Hepatic stellate cell (primary cell): ENCODE measurements around the gene PADI2.

Source experiments
- DNase-seq: peaks from one replicate; pipeline ENCODE4 v3.0.0; 2011; ENCODE audit warnings: low spot score

The PADI2 gene

DNA sequence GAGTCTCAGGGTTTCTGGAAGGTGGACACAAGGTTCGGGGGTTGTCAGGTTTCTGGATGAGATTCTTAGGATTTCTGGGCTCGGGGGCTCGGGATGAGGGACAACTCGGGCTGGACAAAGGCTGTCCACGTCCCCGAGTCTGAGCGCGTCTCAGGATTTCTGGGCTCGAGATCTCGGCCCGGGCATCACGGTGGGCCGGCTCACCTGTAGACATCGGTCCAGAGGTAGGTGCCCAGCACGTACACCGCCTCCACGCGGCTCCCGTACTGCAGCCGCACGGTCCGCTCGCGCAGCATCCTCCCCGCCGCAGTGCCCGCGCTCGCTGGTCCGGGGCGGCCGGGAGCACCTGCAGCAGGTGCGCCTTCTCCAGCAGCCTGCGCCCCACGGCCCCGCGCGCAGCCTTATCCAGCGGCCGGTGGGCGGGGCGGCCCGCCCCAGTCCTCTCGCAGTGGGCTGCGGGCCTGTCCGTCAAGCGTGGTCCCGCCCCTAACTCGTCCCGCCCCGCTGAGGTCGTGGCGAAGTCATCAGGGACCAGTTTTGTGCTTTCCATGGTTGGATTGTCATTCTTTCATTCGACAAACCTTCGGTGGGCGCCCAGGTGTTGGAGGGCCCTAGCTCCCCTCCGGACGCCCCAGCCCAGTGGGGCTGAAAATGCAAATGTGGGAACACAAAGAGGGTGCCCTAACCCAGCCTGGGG lies at the start of gene PADI2:
PADI2 (minus strand) TSS at position 376 of the 697 bp plus-strand sequence; CDS start at position 296, 80 bp downstream.
- peak; percentile 83 for DNase-seq

DNA sequence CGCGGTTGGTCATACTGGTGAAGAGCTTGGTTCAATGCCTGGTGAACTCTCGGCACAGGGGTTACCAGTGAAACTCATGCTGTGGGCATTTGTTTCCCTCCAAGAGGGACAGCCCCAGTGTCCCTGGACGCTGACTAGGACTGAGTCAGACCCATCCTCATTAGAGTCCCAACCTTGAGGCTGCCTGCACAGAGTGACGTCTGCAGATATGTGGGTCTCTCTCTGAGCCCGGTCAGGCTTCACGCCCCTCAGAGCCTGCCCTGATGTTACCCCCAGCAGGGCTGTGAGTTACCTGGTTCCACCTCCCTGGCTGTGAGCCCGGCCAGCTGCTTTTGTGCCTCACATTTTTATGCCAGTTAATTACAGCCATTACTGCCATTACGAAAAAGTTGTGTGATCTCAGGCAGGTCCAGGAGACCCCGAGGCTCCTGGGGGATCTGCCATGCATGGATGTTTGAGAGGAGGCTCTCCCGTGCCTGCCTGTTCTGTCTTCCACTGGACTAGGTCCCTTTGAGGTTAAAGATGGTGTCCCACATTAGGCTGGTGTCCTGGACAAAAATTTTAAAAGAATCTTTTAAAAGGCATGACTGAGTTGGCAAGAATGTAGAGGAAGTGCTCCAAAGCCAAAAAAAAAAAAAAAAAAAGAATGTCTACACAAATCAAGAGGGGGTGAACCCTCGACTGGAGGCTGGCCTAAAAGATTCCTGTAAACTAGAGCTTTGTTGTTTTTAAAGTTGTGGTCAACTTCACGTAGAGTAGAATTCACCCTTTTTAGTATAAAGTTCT lies 49.0 kb upstream of the PADI2 start:
- DNase-seq = peak; percentile 87

DNA sequence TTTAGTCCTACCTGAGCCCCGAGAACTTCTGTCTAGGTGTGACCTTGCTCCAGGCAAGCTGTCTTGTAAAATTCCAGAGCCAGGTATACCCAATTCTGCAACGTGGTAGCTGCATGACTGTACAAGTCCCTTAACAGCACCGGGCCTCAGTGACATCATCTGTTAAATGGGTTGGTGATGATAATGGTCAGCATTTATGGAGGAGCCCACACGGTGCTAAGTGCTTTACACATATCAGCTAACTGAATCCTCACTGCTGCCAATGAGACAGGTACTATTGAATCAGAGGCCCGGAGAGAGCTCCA lies 48.5 kb upstream of the PADI2 start:
- DNase-seq = no peak

DNA sequence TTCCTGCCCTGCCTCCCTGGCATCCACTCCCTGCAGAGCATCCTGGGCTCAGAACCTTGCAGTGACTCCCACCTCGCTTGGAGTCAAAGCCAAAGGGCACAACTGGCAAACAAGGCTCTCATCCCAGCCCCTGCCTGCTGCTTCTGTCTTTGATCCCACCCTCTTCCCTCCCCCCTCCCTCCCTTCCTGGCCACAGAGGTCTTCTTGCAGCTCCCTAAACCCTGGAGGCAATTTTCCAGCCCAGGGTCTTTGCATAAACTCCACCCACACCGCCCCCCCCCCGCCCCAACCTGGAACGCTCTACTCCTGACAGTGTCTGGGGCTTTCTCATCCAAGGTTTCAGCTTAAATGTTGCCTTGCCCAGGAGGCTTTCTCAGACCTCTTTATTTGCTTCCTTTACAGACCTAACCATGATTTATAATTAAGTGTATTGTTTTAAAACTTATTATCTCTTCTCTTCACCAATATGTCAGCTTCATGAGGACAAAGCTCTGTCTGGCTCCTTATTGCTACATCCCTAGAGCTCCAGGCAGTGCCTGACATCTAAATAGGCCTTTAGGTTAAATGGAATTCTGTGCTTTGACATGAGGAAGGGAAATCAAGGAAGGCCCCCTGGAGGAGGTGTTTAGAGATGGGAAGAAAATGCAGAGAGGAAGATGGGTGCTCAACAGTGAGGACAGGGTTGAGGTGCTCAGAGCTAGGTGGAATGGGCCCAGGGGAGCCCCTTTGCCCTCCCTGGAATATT lies 48.0 kb upstream of the PADI2 start:
- no peak for DNase-seq

DNA sequence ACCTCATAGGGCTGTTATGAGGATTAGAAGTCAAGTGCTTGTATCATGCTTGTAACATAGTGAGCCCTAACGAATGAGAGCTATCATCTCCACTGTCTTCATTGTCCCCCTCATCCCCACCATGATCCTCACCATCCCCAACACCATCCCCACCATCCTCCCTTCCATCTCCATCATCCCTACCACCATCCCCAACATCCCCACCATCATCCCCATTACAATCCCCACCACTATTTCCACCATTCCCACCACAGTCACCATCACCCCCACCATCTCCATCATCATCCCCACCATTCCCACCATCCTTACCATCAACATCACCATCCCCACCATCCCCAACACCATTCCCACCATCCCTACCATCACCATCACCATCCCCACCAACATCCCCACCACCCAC lies 46.6 kb upstream of the PADI2 start:
- no peak for DNase-seq

DNA sequence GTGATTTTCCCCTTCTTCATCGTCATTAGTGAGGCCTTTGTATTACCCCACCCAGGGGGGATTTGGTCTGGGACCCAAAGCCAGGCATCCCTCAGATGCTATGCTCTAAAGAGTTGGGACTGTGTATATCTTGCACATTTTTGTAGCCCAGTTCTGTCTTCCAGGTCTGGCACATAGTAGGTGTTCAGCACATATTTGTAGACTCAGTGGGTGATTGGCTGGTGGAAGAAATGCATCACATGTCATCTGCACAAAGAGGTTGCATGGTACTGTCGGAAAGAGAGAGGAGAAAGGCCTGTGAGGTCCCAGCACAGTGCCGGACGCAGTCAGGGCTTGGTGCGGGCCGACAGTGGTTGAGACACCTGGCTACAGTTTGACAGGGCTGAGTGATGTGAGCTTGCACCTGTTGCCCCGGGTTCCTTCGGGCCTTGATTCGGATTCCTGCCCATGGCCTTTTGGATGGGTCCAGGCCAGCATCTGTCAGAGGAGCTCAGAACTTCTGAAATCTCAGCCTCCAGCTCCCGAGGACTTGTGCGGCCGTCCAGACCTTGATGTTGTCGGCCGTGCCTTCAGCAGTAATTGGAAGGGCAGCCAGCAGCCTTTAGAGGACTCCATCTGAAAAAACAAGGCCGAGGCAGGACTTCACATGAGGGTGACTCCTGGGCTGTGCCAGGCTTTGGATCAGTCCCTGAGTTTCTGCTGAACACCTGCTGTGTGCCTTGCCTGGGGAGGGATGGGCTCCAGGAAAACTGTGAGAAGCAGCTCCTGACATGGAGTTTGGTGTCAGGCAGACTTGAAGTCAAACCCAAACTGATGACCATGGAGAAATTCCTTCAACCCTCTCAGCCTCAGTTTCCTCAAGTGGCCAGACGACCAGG lies 44.8 kb upstream of the PADI2 start:
- no peak for DNase-seq

DNA sequence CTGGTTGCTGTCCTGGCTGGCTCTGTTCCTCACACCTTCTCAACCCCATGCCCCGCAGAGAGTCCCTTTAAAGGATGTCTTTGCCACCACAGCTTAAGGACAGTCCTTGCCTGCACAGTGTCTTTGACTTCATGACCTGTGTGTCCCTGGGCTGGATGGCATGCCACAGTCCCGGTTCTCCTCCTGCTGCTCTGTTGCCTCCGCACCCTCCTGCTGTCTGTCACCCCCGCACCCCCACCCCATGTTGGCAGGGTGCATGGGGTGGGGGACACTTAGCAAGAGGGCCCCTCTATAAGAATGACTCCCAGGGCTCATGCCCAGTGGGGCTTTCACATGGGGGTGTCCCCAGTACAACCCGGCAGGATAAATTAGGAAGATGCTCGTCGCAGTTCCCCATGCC lies 44.1 kb upstream of the PADI2 start:
- DNase-seq = no peak

DNA sequence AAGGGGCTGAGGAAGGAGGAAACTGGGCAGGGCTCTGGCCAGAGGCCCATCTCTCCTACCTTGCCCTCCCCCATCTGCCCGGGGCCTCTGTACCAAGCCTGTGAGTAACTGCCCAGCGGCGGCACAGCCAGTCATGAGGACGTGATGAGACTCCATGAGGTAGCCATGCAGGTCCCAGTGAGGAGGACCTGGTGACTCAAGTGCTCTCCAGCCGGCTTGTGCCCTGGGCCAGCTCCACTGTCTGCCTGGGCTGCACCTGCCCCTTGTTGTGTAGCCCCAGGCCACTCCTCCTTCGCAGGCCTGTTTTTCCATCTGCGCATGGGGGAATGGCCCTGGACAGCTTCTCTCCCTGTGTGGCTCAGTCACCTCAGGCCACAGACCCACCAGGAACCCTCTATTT lies 43.7 kb upstream of the PADI2 start:
- DNase-seq = no peak

DNA sequence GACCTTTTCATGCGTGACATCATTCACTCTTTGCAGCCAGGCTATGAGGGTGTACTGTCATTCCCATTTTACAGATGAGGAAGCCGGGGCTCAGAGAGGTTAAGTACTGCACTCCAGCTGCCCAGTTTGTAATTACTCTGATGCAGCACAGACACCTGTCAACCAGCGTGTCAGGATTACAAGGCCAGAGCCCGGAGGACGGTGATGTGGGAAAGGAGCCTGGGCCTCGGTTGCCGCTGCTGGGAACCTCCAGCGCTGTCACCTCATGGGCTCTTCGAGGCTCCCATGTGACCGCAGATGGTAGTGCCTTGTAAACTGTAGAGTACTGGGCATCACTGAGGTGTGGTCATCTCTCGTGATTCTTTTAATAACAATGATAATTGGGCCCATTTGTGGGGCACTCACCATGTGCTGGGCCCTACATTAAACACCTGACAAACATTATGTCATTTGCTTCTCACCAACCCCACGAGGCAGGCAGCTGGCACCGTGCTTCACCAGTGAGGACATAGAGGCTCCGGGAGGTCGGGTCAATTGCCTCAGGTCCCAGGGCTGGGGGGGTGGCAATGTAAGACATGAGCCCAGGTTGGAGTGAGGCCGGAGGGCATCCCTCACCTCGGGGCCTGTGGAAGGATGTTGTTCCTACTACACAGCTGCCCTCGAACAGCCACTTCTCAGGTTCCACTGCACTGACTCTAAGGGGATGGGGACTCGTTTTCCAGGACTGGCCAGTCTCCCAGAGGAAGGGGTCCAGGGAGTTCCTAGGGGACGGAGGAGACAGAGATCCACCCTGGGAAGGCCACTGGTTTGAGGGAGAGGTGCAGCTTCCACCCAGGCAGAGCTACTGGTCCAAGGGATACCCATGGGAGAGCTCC lies 42.9 kb upstream of the PADI2 start:
- no peak for DNase-seq

DNA sequence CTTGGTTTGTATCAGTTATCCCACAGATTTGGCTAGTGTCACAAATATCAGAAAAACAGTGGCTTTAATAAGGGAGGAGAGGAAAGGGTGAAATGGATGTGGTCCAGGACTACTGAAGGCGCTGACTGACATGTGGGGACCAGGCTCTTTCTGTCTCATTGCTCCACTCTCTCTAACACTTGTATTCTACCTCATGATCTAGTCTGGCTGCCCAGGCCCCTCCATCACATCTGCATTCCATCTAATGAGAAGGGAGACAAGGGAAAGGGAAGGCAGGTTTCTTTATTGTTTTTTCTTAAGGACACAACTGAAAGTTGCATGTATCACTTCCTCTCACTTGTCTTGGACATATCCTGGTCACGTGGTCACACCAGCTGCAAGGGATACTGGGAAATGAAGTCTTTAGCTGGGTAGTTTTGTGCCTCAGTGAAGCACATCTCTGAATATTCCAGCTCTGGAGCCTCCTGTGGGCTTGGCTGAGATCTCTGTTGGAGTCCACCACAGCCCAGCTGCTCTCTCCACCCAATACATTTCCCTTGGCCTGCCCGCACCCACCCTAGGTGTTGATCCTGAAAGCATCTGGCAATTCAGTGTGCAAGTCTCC lies 42.0 kb upstream of the PADI2 start:
- no peak for DNase-seq

DNA sequence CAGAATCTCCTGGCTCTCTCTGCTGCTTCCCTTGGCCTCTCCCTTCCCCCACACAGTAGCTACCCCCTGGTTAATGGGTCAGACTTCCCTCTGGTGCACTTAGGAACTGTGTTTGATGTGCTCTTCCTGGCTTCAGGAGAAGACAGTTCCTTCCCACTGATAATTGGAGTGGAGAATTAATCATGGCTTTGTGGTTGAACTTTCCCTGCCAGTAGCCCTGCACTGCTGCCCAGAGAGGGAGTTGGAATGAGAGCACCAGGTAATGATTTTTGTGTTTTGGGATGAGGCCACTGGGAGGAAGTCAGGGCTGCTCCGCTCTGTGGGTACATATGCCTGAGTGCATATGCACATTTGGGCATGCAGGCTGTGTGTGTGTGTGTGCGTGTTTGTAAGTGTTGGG lies 39.7 kb upstream of the PADI2 start:
- no peak for DNase-seq

DNA sequence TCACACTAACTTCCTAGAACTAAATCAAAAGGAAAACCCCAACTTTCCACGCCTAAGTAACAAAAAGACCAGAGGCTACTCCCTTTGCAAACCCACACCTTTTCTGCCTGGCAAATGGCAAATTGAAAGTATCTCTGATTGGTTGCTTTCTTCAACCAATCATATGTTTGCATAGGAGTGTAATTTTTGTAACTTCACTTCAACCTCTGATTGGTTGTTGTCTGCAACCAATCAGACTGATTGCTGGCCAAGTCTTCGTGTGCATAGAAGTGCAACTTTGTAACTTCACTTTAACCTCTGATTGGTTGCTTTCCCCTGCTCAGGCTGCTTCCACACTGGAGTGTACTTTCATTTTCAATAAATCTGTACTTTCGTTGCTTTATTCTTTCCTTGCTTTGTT lies 36.9 kb upstream of the PADI2 start:
- DNase-seq = no peak

DNA sequence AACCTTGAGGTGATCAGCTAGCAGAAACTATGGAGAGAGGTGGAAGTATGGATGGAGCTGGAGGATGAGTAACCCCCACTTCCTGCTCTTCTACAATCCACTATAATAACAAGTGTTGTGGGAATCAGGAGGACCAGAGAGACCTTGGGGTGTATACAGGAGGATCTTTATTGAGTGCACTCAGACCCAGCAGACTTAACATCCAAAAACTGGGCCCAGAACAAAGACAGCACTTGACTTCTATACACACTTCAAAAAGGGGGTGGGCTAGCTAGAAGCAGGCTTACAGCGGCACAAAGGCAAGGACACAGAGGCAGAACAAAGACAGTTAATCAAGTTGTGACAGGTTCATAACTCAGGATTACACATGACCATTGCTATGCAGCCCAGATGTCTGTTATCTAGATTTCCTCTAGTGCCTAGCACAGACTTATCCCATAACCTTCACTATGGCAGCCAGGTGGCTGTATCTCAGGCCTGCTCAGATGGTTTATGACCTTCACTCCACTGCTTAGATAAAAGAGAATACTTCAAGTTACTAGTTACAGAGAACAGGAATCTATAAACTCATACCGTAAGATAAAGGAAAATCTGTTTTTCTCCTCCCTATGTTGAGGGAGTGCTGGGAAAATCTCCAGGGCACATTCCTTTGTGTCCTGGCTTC lies 36.1 kb upstream of the PADI2 start:
- DNase-seq = no peak

DNA sequence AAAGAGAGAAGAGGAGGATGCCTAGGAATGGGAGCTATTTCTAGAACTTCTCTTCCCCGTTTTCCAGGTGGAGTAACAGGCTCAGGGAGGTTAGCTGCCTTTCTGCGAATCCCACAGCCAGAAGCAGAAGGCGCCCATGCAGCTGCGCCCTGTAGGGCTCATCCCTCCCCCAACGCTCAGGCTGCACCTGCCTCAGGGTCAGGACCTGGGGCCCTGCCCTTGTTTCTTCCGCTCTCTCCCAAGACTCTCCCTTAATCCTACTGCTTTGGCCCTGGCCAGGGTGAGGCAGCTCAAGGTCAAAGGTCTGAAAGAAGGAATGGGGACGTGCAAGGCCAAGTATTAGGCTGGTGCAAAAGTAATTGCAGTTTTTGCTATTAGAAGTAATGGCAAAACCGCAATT lies 30.5 kb upstream of the PADI2 start:
- DNase-seq = no peak

DNA sequence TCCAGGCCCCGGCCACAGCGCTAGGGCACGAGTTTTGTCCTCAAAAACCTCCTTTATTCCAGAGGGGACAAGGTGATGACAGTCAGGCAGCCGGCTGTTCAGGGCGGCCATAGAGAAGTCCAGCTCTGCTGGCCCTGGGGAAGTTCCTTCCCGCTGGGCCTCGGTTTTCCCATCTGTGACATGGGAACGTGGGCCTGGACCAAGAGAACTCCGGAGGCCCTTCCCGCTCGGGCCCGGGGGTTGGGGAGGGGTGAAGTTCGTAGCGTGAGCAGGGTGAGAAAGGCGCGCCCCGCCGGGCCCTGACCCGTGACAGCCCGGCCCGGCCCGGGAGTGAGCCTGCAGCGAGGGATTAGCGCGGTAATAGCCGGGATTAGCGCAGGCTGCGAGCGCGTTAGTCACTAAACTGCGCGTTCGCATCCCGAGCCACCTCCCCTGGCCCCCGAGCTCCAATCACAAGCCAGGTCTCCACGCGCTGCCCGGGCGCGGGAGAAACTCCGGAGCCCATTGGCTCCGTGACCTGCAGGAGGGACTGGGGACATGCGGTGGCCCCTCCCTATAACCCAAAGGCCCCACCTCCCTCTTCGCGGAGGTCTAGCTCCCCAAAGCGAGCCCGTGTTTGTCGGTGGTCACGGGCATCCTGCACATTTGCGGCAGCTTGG lies 29.8 kb upstream of the PADI2 start:
- no peak for DNase-seq

DNA sequence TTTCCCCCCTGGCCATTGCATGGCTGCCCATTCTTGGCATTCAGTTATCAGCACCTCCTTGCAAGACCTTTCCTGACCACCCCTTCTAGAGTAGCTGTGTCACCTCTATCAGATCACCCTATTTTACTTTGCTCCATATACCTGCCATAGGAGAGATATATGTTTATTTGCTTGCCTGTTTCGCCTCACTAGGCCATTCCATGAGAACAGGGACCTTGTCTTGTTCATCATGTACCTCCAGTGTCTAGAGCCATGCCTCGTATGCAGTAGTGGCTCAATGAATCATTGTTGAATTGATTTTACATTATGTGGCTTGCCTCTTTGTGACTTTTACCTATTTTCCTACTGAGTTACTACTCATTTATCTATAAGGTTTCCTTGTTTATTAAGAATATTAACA lies 26.4 kb upstream of the PADI2 start:
- DNase-seq = no peak

DNA sequence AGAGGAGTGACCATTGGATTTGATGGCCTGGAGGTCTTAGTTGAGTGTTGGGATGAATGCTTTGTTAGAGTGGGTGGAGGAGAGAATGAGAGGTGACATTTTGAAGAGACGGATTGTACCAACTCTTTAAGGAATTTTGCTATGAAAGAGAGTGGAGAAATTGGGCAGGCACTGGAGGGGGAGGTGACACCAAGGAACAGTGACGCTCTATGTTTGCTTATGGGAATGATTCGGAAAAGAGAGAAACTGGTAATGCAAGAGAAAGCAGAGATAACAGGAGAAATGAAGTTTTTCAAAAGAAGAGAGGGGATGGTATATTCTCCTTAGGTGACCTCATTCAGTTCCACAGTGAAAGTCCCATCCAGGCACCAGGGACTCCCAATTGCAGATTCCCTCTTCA lies 24.5 kb upstream of the PADI2 start:
- DNase-seq = no peak

DNA sequence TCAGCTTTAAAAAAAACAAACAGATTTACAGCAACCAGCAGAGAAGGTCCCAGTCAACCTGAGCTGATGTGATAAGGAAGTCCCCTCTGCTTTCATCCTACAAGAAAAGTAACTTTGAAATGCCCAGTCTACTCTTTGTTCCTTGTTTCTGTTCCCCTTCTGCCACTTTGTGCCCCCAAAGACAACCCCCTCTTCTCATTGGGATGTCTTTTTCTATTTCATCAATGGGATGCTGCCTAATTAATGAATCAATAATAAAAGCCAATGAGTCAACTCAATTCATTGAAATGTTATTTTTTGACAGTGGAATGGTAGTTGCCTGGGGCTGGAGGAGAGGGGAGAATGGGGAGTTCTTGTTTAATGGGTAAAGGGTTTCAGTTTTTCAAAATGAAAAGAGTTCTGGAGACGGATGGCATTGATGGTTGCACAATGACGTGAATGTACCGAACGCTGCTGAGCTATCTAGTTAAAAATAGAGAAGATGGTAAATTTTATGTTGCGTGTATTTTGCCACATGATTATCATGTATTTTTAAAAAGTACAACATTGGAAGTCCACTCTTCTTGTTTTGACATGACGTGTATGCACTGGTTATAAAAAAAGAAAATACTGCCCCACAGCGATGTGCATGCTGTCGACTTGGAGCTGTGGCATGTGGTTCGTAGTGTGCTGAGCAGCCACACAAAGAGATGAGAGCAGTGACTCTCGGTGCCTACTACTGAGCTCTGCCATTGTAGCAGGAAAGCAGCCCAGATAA lies 22.4 kb upstream of the PADI2 start:
- no peak for DNase-seq

DNA sequence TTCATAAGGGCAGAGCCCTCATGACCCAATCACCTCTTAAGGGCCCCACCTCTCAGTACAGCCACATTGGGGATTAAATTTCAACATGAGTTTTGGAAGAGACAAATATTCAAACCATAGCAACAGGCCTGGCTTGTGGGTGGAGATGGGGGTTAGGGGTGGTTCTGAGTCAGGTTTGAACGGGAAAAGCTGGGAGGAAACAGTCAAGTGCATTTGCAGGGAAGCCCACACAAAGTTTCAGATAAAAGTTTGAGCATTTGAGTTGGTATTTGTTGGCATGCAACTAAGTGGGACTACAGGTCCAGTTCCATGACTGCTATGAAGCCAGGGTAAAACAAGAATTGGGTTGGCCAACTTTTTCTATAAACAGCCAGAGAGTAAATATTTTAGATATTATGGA lies 21.0 kb upstream of the PADI2 start:
- DNase-seq = no peak
